Mononuclear cell (primary cell): ENCODE data around the gene GATAD2B. TPM values are rescaled to one million over a fixed set of nuclear protein-coding genes. Genes with fewer than 3 reads are reported as not detected.

Experiments
- H3K27me3 ChIP-seq: 2 replicates; pipeline ENCODE4 v1.6.0; 2011; ENCODE audit warnings: low read length, control low read depth; ENCODE audit not compliant: insufficient read depth
- H3K4me1 ChIP-seq: 2 replicates; pipeline ENCODE4 v1.5.1; 2011; ENCODE audit warnings: mild to moderate bottlenecking, low read length, control low read depth; ENCODE audit not compliant: insufficient read depth
- H3K4me3 ChIP-seq: 2 replicates; pipeline ENCODE4 v1.5.1; 2011; ENCODE audit warnings: mild to moderate bottlenecking, low read length, moderate library complexity
- H3K9me3 ChIP-seq: 2 replicates; pipeline ENCODE4 v1.5.1; 2011; ENCODE audit warnings: low read depth, mild to moderate bottlenecking, control low read depth, low read length
- total RNA-seq: library from RNA; depleted of rRNA; stranded (reverse); fragments of >200 nt; gene quantifications from one replicate; pipeline ENCODE4 v1.2.3, GENCODE V29; 2012

Gene GATAD2B
- total RNA-seq, 1 donor: 15.5 TPM

- no peaks in the 10 kb centered on the region for H3K27me3 ChIP-seq
- H3K4me1 ChIP-seq: peaks cover 60% of the 10 kb centered on the region
- peak within 1 kb of the TSS; percentile 96 for H3K4me3 ChIP-seq
- H3K9me3 ChIP-seq: no peaks in the 10 kb centered on the region
Observed at GRCh38 chr1:153958111-153958960, 35.6 kb upstream of the GATAD2B start, which contains the start of gene CRTC2. CRTC2 (minus strand) TSS chr1:153958612; CDS start chr1:153958497, 115 bp downstream.

- H3K4me3 ChIP-seq: peak overlapping the region; percentile 96
- no peaks in the 10 kb centered on the region for H3K9me3 ChIP-seq
- no peaks in the 10 kb centered on the region for H3K27me3 ChIP-seq
- peaks cover 57% of the 10 kb centered on the region for H3K4me1 ChIP-seq
Observed at GRCh38 chr1:153957744-153958110, 35.0 kb upstream of the GATAD2B start.

GRCh38 chr1:153956997-153957715 is 34.4 kb upstream of the GATAD2B start:
- Histone ChIP-seq H3K27me3 (no peaks in the 10 kb centered on the region), H3K4me3 (peak overlapping the region; percentile 96), H3K9me3 (no peaks in the 10 kb centered on the region), H3K4me1 (peaks cover 51% of the 10 kb centered on the region)

- Histone ChIP-seq H3K9me3 (no peaks in the 10 kb centered on the region), H3K27me3 (no peaks in the 10 kb centered on the region), H3K4me1 (peaks cover 40% of the 10 kb centered on the region), H3K4me3 (no peak overlapping the region)
Observed at GRCh38 chr1:153954826-153955225, 32.1 kb upstream of the GATAD2B start.

GRCh38 chr1:153953859-153954365 is 31.1 kb upstream of the GATAD2B start:
- Histone ChIP-seq H3K4me1 (peaks cover 36% of the 10 kb centered on the region), H3K27me3 (no peaks in the 10 kb centered on the region), H3K4me3 (no peak overlapping the region)

GRCh38 chr1:153951801-153952200 is 29.0 kb upstream of the GATAD2B start:
- Histone ChIP-seq H3K4me1 (peaks cover 38% of the 10 kb centered on the region), H3K27me3 (no peaks in the 10 kb centered on the region), H3K9me3 (no peaks in the 10 kb centered on the region), H3K4me3 (no peak overlapping the region)

More at GRCh38 chr1:153953859-153954365, 31.1 kb upstream of the GATAD2B start:
- no peaks in the 10 kb centered on the region for H3K9me3 ChIP-seq

- Histone ChIP-seq H3K27me3 (no peaks in the 10 kb centered on the region), H3K4me1 (peaks cover 35% of the 10 kb centered on the region), H3K9me3 (no peaks in the 10 kb centered on the region), H3K4me3 (no peak overlapping the region)
Observed at GRCh38 chr1:153951183-153951582, 28.4 kb upstream of the GATAD2B start.

GRCh38 chr1:153946622-153947241 is 24.0 kb upstream of the GATAD2B start, which contains the start of gene DENND4B:
DENND4B (minus strand) TSS chr1:153946718; CDS start chr1:153944374, 2,344 bp downstream.
- no peaks in the 10 kb centered on the region for H3K9me3 ChIP-seq
- H3K4me1 ChIP-seq: peaks cover 49% of the 10 kb centered on the region
- no peaks in the 10 kb centered on the region for H3K27me3 ChIP-seq
- peak within 1 kb of the TSS; percentile 58 for H3K4me3 ChIP-seq

GRCh38 chr1:153945795-153946621 is 23.2 kb upstream of the GATAD2B start:
- no peaks in the 10 kb centered on the region for H3K9me3 ChIP-seq
- no peaks in the 10 kb centered on the region for H3K27me3 ChIP-seq
- H3K4me1 ChIP-seq: peaks cover 52% of the 10 kb centered on the region
- H3K4me3 ChIP-seq: peak overlapping the region; percentile 58

- no peaks in the 10 kb centered on the region for H3K9me3 ChIP-seq
- H3K4me1 ChIP-seq: peaks cover 52% of the 10 kb centered on the region
- peak overlapping the region; percentile 58 for H3K4me3 ChIP-seq
- H3K27me3 ChIP-seq: no peaks in the 10 kb centered on the region
Observed at GRCh38 chr1:153945131-153945794, 22.5 kb upstream of the GATAD2B start.

GRCh38 chr1:153944827-153945117 is 22.0 kb upstream of the GATAD2B start:
- Histone ChIP-seq H3K9me3 (no peaks in the 10 kb centered on the region), H3K4me1 (peaks cover 52% of the 10 kb centered on the region), H3K4me3 (peak overlapping the region; percentile 58), H3K27me3 (no peaks in the 10 kb centered on the region)

GRCh38 chr1:153944005-153944826 is 21.4 kb upstream of the GATAD2B start:
- H3K4me3 ChIP-seq: peak overlapping the region; percentile 58
- peaks cover 52% of the 10 kb centered on the region for H3K4me1 ChIP-seq

GRCh38 chr1:153942766-153943549 is 20.2 kb upstream of the GATAD2B start:
- Histone ChIP-seq H3K4me1 (peaks cover 50% of the 10 kb centered on the region), H3K27me3 (no peaks in the 10 kb centered on the region), H3K4me3 (no peak overlapping the region), H3K9me3 (no peaks in the 10 kb centered on the region)

More at GRCh38 chr1:153944005-153944826, 21.4 kb upstream of the GATAD2B start:
- Histone ChIP-seq H3K27me3 (no peaks in the 10 kb centered on the region), H3K9me3 (no peaks in the 10 kb centered on the region)
